Uterus (tissue), 4 donors: Measurements from ENCODE around the gene EXOSC9. TPM values are rescaled to one million over a fixed set of nuclear protein-coding genes. Genes with fewer than 3 reads are reported as not detected.

Experiments
- DNase-seq, 2 donors: peaks; one replicate each; pipeline ENCODE4 v3.0.0-alpha.2; 2019 to 2020
- H3K27ac ChIP-seq, 2 donors: fragments of 200-600 bp; sonication (generic); 1 replicate in 1 of 2; 2 replicates in 1 of 2; pipeline ENCODE4 v1.5.1; 2016 to 2018
- H3K27me3 ChIP-seq, 2 donors: fragments of 200-600 bp; sonication (generic); one replicate each; pipeline ENCODE4 v1.5.1; 2018 to 2019; ENCODE audit warnings: control low read depth in 1 of 2
- H3K36me3 ChIP-seq, 2 donors: fragments of 200-600 bp; sonication (generic); one replicate each; pipeline ENCODE4 v1.5.1; 2019; ENCODE audit warnings: control low read depth in 1 of 2
- H3K4me1 ChIP-seq, 2 donors: fragments of 200-600 bp; sonication (generic); one replicate each; pipeline ENCODE4 v1.5.1; 2018 to 2019; ENCODE audit warnings: control low read depth in 1 of 2
- H3K4me3 ChIP-seq, 2 donors: fragments of 200-600 bp; sonication (generic); 1 replicate in 1 of 2; 2 replicates in 1 of 2; pipeline ENCODE4 v1.5.1; 2018 to 2019; ENCODE audit warnings: mild to moderate bottlenecking in 1 of 2
- H3K9me3 ChIP-seq, 2 donors: fragments of 200-600 bp; sonication (generic); one replicate each; pipeline ENCODE4 v1.5.1; 2019; ENCODE audit warnings: control low read depth in 1 of 2
- CTCF ChIP-seq, 4 experiments: fragments of 200-600 bp in 2 of 4; fragments of 450-650 bp in 2 of 4; sonication (generic) in 2 of 4; IDR thresholded peaks; one replicate each; pipeline ENCODE4 v1.5.1; 2016 to 2019; ENCODE audit warnings: antibody characterized with exemption in 4 of 4, mild to moderate bottlenecking in 2 of 4, moderate library complexity in 1 of 4
- POLR2A ChIP-seq, 2 donors: fragments of 450-650 bp; IDR thresholded peaks; one replicate each; pipeline ENCODE4 v1.6.1; 2016; ENCODE audit warnings: antibody characterized with exemption in 2 of 2, mild to moderate bottlenecking in 1 of 2, moderate library complexity in 1 of 2
- intact Hi-C: fragments of 100-400 bp; cut with DNase I; formaldehyde crosslinking; loops from one replicate; pipeline ENCODE4 v1.15.1; 2023; ENCODE audit warnings: low total_unique reads
- total RNA-seq, 4 donors: library from RNA; depleted of rRNA in 3 of 4; stranded (reverse); fragments of >200 nt in 3 of 4; gene quantifications; one replicate each; pipeline versions ENCODE4 v1.1.0 to v1.2.4, GENCODE V29; 2014 to 2023
- donor health status: DM: yes; HTN: yes; CAD: no.

The EXOSC9 gene
- total RNA-seq, 4 donors from 2014 or later = 19.6 to 104 (median 40.9) TPM

DNA sequence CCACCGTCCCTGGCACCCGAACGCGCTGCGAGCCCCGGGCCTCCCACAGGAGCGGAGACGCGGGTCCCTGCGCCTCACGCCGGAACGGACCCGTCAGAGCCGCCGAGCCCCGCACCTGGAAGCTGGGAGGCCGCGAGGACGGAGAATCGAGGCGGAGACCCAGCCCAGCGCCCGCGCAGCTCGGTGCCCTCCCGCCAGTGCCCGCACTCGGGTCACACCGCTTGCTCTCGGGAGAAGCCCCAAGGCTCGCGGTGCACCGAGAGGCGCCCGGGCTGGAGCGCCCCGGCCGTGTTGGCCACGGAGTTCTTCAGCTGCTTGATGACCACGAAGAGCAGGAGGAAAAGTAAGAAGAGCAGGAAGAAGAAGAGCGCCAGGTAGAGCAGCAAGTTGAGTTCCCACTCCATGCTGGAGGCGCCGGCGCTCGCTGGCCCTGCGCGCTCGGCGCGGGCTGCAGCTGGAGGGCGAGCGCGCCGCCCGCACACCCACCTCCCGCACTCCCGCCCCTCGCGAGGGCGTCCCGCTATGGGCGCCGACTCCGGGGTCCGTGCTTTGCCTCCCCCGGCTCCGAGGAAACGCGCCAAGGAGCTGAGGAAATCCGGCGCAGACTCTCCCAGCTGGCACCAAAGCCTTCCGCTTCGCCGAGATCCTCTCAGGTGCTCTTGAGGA is 36.3 kb upstream of the EXOSC9 start, which contains the start of gene SMIM43:
SMIM43 (minus strand) TSS at position 463 of the 666 bp plus-strand sequence; CDS start at position 404, 59 bp downstream.
- intact Hi-C loops = no loop called here
- peak within 1 kb of the TSS in 1 of 2 donors; percentile 16 for H3K4me3 ChIP-seq
- no peak within 1 kb of the TSS for H3K27ac ChIP-seq
- H3K4me1 ChIP-seq = peaks cover 0 to 10% of the 10 kb centered on the region in 2 donors
- DNase-seq = no peak
- H3K27me3 ChIP-seq = peaks cover 0 to 7% of the 10 kb centered on the region in 2 donors
- no peak for TF ChIP-seq CTCF (IDR thresholded peaks at IDR 0.05)
- TF ChIP-seq POLR2A (IDR thresholded peaks at IDR 0.05) = no peak
- no peaks in the 10 kb centered on the region for H3K9me3 ChIP-seq
- no peaks in the 10 kb centered on the region for H3K36me3 ChIP-seq

- Histone ChIP-seq H3K36me3 (no peaks in the 10 kb centered on the region), H3K9me3 (no peaks in the 10 kb centered on the region), H3K4me1 (peaks cover 0 to 10% of the 10 kb centered on the region in 2 donors), H3K27ac (no peak overlapping the region), H3K27me3 (peaks cover 0 to 7% of the 10 kb centered on the region in 2 donors), H3K4me3 (peak overlapping the region in 1 of 2 donors; percentile 16)
- no peak for TF ChIP-seq POLR2A (IDR thresholded peaks at IDR 0.05)
- no peak for TF ChIP-seq CTCF (IDR thresholded peaks at IDR 0.05)
- DNase-seq = no peak
- intact Hi-C loops = no loop called here
These were observed 35.8 kb upstream of the EXOSC9 start for GRCh38 chr4:121765368-121765705.

DNA sequence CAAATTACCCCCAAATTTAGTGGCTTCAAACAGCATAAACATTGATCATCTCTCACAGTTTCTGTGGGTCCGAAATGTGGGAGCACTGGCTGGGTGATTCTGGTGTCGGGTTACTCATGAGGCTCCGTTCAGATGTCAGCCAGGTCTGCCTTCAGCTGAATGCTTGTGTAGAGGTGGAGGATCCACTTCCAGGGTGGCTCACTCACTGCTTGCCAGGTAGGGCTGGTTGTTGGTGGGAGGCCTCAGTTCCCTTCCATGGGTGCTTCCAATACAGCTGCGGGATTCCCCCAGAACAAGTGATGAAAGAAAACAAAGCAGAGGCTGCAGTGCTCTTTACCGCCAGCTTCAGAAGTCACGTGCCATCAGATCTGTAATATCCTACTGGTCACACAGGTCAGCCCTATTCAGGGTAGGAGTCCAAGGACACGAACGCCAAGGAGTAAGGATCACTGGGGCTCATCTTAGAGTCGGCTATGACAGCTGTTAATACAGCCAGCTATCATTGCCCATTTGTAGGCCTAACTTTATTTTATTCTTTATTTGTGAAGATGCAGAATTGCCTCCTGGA is 35.1 kb upstream of the EXOSC9 start:
- DNase-seq = no peak
- H3K27ac ChIP-seq = no peak overlapping the region
- H3K4me3 ChIP-seq = no peak overlapping the region
- H3K27me3 ChIP-seq = peaks cover 0 to 7% of the 10 kb centered on the region in 2 donors
- peaks cover 0 to 10% of the 10 kb centered on the region in 2 donors for H3K4me1 ChIP-seq
- no peaks in the 10 kb centered on the region for H3K36me3 ChIP-seq
- H3K9me3 ChIP-seq = no peaks in the 10 kb centered on the region
- no peak for TF ChIP-seq CTCF (IDR thresholded peaks at IDR 0.05)
- TF ChIP-seq POLR2A (IDR thresholded peaks at IDR 0.05) = no peak
- intact Hi-C loops = no loop called here

DNA sequence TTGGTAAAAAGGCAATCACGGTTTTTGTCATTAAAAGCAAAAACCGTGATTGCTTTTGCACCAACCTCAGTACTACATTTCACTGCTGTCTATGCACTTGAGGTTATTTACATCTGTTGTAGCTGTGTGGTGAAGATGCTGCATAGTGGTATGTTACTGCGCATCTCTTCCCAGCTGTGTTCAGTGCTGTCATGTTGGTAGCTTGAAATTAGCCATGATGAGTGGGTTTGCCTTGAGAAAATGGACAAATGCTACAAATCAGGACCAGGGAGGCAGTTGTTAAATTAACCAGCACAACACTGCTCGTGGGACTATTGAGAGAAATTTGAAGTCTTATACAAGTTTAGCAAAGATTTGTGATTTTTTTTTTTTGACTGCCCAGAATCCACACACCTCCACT is 34.0 kb upstream of the EXOSC9 start:
- intact Hi-C loops = no loop called here
- H3K4me3 ChIP-seq = no peak overlapping the region
- no peak for DNase-seq
- H3K36me3 ChIP-seq = no peaks in the 10 kb centered on the region
- H3K4me1 ChIP-seq = peaks cover 0 to 10% of the 10 kb centered on the region in 2 donors
- no peaks in the 10 kb centered on the region for H3K9me3 ChIP-seq
- H3K27me3 ChIP-seq = peaks cover 0 to 7% of the 10 kb centered on the region in 2 donors
- H3K27ac ChIP-seq = no peak overlapping the region
- TF ChIP-seq POLR2A (IDR thresholded peaks at IDR 0.05) (no peak), CTCF (IDR thresholded peaks at IDR 0.05) (no peak)

DNA sequence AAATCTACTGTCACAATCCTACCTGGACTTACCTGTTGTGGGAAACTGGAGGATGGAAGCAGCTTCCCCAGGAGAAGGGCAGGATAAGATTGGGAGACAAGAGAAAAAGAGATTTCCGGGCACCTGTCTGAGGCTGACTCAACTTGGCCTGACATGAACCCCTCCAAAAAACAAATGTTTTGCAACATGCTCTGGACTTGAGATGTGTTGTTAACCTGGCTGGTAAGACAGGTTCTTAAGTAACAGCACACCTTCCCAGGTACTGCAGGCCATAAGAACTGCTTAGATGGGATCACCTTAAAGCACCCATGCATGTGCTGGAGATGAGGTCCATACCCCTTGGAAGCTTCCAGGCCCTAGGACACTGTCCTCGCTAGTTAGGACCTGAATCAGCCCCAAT is 31.8 kb upstream of the EXOSC9 start:
- Histone ChIP-seq H3K27me3 (peaks cover 0 to 2% of the 10 kb centered on the region in 2 donors), H3K27ac (no peak overlapping the region), H3K4me3 (no peak overlapping the region), H3K36me3 (no peaks in the 10 kb centered on the region), H3K9me3 (no peaks in the 10 kb centered on the region), H3K4me1 (peaks cover 0 to 9% of the 10 kb centered on the region in 2 donors)
- no peak for DNase-seq
- intact Hi-C loops = no loop called here
- no peak for TF ChIP-seq POLR2A (IDR thresholded peaks at IDR 0.05)
- no peak for TF ChIP-seq CTCF (IDR thresholded peaks at IDR 0.05)
